RCC 7860 (cell line): Measurements from ENCODE around the gene GLDN.

ENCODE experiments used
- DNase-seq: peaks from one replicate; pipeline ENCODE4 v3.0.0-alpha.2; 2015; ENCODE audit warnings: low spot score
- FAIRE-seq: peaks from 2 replicates; lab custom pipeline; 2012; peaks lifted over from hg19 to GRCh38; lab: Jason Lieb, UNC

Gene GLDN

DNA sequence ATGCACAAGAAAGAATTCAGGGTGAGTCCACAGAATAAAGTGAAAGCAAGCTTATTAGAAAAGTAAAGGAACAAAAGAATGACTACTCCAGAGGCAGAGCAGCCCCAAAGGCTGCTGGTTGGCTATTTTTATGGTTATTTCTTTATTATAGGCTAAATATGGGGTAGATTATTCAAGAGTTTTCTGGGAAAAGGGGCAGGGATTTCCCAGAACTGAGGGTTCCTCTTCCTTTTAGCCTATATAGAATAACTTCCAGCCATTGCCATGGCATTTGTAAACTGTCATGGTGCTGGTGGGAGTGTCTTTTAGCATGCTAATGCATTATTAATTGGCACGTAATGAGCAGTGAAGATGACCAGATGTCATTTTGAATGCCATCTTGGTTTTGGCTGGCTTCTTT is 13.6 kb downstream of the GLDN start:
- DNase-seq, result no peak
- no peak for FAIRE-seq

DNA sequence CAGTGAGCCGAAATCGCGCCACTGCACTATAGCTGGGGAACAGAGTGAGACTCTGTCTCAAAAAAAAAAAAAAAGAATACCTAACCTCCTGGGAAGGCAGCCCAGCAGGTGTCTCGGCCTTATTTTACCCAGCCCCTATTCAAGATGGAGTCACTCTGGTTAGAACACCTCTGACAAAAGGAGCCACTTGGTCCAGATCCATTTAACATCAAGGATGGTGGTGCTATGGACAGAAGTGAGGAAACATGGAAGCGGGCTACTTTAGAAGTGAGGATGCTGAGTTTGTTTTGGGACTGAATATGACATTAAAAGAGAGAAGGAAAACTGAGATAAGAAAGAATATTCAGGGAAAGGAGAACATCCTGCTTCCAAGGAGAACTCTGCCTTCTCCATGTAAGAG is 14.7 kb downstream of the GLDN start:
- no peak for DNase-seq
- FAIRE-seq, result no peak

DNA sequence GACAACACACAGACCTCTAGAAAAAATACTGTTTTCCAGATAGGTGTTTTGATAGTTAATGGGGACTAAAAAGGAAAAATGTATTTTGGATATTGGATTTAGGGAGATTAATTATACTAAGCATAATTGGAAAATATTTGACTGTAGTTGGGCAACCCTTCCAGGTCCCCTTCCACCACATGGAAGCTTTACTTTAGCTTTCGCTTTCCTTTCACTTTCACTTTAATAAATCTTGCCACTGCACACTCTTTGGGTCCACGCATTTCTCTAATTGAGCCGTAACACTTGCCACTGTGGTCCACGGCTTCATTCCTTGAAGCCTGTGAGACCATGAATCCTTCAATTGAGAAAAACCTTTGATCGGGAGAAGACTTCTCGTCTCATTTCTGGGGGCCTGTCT is 15.5 kb downstream of the GLDN start:
- no peak for FAIRE-seq

DNA sequence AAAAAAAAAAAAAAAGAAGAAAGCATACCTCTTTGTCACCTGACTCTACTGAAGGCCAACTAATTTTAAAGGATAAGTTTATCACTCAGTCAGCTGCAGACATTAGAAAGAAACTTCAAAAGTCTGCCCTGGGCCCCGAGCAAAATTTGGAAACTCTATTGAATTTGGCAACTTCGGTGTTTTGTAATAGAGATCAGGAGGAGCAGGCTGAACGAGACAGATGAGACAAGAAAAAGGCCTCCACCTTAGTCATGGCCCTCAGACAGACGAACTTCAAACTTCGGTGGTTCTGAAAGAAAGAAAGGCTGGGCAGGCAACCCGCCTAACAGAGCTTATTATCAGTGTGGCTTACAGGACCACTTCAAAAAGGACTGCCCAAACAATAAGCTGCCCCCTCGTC is 18.5 kb downstream of the GLDN start:
- no peak for FAIRE-seq
- DNase-seq, result no peak

More for the DNA sequence above, 15.5 kb downstream of the GLDN start:
- no peak for DNase-seq

DNA sequence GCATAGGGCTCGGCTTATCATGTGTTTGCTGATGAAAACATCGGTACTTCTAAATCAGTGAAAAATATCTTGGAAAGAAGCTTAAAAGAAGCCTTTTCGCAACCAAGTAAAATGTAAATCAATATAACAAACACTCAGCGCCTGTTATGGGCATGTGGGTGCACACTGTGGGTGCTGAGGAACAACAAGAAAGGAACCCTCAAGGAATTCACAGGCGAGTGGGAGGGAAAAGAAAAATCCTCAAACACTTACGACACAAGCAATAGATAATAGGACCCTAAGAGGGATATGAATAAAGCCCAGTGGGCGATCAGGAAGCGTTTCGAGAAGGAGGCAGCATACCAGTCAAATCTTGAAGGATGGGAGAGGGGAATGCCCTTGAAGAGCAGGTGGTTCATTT is 21.9 kb downstream of the GLDN start:
- DNase-seq (no peak), FAIRE-seq (no peak)

DNA sequence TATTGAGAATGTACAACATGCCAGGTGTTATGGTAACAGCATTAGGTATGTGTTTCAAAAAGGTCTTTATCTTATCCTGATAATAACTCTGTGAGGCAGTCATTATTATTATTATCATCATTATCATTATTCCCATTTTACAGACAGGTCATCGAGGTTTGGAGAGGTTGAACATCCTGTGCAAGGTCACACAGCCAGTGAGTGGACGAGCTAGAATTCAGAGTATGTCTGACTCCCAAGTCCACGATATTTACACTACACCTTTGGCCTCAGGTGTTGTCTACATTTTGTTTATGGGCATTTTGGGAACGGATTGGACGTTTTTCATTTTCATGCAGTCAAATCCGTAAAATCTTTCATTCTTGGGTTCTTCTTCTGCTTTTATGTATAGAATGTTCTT is 24.0 kb downstream of the GLDN start:
- FAIRE-seq (no peak), DNase-seq (no peak)

DNA sequence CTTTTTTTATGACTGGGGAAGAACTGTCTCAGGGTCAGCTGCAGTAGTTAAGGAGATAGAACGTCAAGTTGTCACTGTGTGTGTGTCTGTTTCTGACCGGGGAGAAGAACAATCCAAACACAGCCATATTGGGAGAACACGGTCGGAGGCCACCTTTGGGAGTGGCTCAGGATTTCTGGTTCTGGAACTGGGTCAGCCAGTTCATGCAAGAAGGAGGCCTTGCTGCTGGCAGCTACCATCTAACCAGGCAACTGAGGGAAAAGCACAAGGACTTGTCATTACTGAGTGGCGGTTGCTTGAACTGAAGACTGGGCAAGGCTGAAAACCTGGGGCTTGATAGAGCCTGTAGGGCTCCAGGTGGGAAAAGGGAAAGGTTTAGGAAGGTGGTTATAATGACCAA is 24.6 kb downstream of the GLDN start:
- no peak for FAIRE-seq
- DNase-seq, result no peak

DNA sequence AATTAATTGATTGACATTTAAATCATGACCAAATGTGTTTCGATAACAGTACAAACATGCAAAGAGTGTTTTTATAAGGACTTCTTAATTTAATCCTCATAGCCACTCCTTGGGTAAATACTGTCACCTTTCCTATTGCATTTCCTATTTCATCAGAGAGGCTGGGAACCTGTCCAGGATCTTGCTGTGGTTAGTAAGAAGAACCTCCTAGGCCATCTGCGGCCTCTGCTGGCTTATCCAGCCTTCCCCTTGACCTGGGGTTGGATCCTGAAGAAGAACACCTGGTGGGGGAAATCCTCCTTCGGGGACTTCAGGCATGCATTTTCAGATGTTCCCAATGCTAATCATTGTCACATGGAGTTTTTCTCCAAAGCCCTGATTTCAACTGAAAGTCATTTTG is 25.5 kb downstream of the GLDN start:
- no peak for DNase-seq
- FAIRE-seq, result no peak

DNA sequence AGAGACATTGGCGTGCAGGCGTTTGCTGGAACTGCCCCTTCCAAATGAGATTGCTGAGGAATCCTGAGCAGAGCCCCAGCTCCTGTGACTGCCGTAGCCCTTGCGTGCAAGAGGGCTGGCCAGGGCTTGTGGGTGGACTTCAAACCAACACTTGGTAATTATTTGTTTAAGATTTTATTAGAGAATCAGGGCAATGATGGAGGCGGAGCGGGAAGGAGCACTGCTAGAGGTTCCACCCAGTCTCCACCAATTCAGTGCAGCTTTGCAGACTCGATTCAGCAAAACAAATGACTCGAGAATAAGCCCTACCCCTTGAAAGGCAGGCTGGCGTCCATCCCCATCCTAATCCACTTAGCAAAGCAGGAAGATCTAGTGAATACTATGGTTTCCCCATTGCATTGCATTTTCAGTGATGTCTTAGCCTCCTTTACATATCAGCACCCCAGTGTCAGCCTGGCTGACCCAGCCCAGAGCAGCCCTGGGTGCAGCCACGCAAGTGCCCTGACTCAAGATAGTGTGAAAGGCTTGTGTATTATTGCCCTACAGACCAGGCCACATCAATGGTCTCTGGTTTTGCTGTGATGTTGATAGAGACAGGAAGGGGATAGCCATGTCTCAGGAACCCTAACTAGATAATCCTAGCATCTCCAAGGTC is 26.0 kb downstream of the GLDN start:
- no peak for DNase-seq
- FAIRE-seq, result no peak

DNA sequence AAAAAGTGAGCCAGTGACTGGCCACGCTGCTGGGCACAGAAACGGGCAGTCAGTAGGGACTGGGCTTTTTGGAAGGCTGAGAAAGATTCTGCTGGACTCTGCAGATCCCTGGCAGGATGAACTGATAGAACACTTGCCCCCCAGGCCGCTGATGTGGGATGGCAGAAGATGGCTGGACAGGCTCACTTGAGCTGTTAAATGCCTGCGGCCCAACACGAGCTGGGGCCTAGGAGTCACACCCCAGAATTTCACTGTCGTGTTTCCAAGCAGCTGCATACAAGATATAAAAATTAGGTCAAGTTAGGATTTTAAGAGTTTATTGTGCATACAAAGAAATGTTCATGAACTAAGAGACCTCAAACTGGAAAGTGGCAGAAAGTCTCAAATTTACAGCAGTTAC is 26.9 kb downstream of the GLDN start:
- no peak for FAIRE-seq

DNA sequence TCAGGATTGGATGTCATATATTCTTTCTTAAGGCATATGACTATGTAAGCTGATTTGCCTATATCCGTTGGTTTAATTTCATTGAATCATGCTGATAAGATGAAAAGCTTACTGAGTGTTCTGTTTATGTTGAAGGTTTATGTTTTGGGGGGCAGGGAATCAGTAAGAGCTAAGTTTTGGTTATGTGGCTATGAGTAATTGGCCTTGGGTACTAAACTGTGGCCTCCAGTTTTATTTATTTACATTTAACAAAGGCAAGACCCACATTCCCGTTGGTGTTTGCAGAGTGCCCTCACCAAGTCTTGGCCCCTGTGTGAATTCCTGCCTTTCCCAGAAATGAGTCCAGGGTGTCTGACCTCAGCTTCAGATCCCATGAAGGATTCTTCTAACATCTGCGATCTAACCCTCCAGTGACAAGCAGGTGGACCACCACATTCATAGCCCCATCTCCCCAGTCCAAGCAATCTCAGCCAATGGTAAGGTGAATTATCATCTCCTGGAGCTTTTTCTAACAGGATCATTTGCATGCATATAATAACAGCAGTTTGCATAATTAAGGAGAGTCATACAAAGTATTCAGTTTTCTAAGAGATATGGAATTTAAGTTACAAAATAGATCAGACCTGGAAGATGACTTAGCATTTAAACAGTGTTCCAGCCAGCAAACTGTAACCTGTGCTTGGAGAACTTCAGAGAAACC is 27.4 kb downstream of the GLDN start:
- no peak for FAIRE-seq
- no peak for DNase-seq

More for the DNA sequence above, 26.9 kb downstream of the GLDN start:
- no peak for DNase-seq

DNA sequence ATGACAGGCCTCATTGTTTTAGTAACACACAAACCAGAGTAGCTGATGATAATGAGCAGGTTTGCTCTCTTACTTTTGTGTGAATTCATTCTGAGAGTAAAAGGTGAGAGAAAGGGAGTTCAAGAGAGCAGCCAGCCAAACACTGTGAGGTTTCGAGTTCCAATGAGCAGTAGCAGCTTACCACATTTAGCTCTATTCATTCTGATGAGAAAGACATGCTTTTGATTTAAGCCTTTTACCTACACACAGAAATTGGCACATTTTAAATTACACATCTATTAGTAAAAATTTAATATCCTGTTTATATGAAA is 28.0 kb downstream of the GLDN start:
- no peak for FAIRE-seq
- no peak for DNase-seq

DNA sequence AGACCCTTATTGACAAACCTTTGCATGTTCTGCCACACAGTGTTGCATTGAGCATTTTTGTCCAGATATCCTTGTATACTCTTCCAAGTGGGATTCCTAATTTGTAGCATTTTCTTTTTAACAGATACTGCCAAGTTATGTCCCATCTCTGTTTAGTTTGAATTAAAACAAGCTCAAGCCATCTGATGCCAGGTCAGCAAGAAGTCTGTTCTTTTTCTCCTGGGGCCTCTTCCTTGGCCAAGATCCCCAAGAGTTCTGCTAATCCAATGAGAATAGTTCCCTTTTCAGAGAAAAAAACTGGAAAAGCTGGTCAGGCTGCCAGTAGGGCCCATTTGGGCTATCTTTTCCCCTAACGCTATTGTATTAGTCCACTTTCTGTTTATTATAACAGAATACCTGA is 29.8 kb downstream of the GLDN start:
- no peak for FAIRE-seq

DNA sequence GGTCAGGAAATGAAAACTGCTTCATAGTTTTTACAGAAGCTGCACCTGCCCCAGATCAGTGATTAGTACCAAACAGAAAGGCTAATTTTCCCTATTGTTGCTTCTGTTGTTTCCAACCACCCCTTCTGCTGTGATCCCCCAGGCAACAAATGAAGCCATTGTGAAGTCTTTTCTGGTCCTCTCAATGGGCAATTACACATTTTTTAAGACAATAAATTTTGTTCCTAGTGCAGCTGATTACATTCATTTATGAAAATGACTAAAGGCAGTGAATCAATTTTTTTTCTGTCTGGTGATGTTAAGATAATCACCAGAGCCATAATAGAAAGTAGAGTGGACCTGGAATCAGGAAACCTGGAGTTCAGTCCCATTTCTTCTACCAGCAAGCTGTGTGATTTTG is 32.7 kb downstream of the GLDN start:
- DNase-seq (no peak), FAIRE-seq (no peak)

More for the DNA sequence above, 29.8 kb downstream of the GLDN start:
- no peak for DNase-seq

DNA sequence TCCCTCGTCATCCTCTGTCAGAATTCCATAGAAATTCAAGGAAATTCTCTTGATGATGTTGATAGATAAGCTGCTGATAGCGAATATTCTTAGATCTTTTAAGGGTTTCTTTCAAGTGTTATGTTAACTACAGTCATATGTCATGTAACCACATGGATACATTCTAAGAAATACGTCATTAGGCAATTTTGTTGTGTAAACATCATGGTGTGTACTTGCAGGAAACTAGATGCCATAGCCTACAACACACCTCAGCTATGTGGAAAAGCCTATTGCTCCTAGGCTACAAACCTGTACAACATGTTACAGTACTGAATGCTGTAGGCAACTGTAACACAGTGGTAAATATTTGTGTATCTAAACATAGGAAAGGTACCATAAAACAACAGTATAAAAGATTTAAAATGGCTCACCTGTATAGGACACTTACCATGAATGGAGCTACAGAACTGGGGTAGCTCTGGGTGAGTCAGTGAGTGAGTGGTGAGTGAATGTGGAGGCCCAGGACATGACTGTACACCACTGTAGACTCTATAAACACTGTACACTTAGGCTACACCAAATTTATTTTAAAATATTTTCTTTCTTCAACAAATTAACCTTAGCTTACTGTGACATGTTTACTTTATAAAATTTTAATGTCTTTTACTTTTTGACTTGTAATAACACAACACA is 34.6 kb downstream of the GLDN start:
- FAIRE-seq, result no peak
- no peak for DNase-seq

DNA sequence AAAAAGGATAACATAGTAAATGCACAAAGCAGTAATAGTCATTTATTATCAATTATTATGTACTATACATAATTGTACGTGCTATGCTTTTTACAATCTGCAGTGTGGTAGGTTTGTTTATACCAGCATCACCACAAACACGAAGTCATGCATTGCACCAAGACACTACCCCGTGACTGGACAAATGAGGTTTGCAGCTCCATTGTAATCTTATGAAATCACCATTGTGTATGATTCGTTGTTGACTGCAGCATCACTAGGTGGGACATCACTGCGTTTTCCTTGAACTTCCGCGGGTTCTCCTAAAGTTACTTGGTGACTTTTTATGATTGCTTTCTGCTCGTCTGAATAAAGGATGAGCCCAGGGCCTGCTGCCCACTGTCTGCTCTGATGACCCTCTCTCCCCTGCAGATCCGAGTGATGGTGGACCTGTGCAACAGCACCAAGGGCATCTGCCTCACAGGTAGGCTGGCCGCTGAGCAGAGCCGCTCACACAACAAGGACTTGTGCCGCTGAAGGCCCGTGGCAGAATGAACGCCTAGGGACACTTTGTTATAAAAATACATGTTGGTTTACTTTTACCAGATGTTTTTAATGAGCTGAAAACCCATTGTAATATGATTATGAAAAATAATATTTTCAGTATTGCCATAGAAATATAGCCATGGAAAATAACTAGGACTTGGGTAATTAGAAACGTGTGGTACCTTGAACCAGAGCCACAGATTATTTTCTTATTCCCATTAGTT is 35.8 kb downstream of the GLDN start:
- DNase-seq (no peak), FAIRE-seq (no peak)

DNA sequence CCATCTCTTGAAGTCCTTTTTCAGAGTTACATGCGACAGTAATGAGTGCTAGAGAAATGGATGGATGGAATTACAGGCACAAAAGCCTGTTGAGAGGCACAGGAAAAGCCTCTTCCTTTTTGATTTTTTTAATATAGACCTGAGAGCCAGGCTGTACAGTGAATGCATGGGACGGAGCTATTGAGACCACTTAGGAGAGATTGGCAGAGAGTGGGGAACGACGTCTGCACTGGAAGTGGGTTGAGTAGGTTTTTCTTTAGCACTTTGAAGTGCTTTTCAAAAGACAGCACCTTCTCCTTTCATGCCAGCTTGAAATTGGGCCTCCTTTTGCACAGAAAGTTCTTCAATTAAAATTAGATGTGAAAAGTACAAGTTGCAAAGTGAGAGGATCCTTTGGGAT is 37.0 kb downstream of the GLDN start:
- DNase-seq (no peak), FAIRE-seq (no peak)

DNA sequence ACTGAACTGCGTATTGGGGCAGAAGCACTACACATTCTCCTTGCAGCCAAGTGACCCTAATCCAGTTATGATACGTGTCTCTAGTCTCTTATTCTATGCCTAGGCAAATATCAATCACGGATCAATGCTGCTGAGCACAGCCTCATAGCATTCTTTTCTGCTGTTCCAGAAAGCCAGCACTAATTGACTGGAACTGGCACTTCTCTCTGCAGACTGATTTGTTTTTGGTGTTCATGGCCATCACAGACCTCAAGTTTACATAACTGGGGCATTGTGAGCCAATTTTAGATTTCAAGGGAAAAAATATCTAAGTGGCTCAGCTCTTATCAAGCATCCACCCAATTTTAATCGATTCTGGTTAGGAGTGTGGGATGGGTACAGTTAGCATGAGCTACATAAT is 37.9 kb downstream of the GLDN start:
- DNase-seq, result no peak
- FAIRE-seq, result no peak

DNA sequence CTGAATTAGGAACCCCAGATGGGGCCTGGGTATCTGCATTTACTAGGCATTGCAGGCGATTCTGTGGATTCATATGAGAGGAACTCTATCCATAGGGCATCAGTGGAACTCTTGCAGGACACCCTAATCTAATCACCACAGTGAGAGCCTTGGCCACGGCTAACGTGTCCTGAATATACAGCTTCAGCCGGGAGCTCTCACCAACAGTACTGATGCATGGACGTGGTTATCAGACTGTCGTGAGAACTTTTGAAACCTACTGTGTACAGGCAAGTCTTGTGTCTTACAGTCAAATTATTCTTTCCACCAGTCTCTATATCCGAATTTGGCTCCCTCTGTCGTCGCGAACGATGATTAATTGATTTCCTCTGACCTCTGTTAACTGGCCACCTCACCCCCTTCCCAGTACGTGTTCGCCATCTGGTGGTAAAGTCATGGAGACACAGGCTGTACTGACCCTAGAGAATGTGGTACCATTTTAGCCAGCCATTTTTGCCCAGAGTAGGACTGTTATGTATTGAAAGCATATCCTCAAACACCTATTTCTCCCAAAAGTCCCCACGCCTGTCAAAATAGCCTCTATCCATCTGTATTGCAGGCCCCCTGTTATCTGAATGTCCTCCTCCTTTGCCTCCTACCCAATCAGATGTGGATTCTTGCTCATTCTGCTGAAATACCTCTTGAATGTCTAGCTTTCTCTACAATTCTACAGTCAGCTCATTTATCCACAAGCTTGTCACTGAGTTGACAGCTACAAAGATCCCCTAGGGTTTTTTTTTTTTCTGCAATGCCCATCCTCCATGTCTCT is 39.7 kb downstream of the GLDN start:
- FAIRE-seq, result no peak

DNA sequence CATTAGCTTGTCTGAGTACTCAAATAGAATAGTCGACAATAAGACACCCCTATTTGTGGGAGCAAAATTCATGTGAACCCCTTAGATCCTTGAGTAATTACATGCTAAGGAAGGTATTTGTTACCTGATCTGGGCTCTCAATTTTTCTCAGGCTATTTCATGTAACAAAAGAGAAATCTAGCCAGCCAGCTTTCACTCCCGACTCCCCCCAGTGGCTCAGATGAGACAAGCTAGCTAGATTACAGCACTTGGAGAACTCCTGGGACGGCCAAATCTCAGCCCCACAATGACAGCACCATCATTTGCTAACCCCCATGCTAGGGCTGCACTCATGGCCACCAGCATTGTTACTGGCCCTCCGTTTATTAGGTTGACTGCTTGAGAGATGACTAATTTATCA is 41.3 kb downstream of the GLDN start:
- no peak for FAIRE-seq
- DNase-seq, result no peak

More for the DNA sequence above, 39.7 kb downstream of the GLDN start:
- DNase-seq, result peak; percentile 49

DNA sequence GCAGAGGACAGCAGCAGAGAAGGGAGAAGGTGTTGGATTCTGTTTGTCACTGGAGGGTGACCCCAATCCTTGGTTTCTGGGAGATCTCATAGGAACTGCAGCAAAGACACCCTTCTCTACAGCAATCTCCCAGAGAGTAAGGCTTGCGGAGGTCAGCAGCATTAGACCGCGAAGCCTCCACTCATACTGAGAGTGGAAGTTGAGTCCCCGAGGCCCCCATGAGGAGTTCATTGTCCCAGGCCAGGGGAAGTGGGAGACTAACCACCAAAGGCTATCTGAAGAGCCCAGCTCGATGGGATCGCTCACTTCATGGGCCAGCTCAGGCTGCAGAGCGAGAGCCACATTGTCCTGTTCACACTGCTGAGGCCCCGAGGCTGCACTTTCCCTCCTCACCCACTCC is 44.6 kb downstream of the GLDN start:
- DNase-seq (no peak), FAIRE-seq (no peak)
